HG02973 (cell line): Measurements from ENCODE around the gene COA1.
"Not testable (repeated sequence)": the region's sequence is repeated elsewhere in the genome, so short reads cannot be mapped to it uniquely, and the experiment has no call there.

Experiments used
- ATAC-seq: cut with Tn5 transposase; IDR thresholded peaks from one replicate; pipeline ENCODE4 v1.9.1; 2021; ENCODE audit warnings: moderate library complexity; ENCODE audit not compliant: unreplicated experiment

Gene COA1

DNA sequence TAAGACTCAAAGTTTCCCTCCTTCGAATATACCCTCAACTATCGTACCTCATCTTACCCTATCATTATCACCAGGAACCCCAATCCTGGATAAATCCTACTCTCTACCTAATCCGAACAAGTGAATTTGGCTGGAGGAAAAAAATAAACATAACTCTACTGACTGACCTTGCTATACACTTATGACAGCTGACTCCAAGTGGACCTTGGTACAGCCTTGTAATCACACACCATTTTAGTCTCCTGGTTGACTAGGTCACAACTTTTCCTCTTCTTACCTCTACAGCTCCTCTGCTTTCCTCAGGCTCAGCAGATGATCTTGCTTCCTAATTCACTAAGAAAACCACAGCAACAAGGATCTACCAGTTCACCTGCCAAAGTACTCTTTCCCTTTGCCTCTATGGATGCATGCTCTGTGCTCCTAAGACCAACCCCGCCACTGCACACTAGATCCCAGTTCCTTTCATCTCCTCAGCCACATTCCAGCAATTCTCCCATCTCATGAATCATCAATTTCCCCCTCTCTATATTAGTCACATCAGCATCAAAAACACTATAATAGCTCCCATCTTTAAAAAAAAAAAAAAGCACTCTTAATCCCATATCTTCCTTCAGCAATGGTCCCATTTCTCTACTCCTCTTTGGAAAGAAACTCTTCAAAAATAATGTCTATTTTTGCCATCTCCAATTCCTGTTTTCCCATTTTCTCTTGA, 35.5 kb downstream of the COA1 start:
- no peak for ATAC-seq

DNA sequence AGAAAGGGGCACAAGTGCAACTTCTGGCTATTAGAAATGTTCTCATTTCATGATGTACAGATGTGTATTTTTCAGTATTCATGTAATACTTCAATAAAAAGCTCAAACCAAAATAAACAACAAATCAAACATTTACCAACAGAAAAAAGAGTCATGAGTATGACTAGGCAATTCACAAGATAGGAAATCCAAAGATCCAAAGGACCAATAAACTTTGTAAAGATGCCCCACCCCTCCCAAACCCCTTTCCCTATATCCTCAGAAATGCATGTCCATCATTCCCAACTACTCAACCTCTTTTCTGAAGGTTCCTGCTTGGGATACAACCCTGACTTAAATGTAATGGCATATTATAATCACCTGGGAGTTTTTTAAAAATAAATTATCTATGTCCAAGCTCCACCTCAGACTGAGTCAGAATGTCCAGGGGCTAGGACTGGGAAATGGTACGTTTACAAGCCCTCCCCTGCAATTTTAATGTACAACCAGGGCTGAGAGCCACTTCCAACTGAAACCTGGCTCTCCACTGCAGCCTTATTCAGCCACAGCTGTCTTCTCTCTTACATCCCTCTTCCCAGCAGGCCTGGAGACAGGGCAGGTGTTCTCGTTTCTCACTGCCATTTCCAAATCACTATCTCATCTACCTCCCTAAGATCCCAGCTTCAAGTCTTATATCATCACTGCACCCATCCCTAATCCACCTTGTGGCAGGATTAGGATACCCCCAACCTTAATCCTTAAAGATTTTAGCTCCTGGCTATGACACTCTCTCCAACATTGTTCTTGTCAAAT, 36.5 kb downstream of the COA1 start:
- no peak for ATAC-seq

DNA sequence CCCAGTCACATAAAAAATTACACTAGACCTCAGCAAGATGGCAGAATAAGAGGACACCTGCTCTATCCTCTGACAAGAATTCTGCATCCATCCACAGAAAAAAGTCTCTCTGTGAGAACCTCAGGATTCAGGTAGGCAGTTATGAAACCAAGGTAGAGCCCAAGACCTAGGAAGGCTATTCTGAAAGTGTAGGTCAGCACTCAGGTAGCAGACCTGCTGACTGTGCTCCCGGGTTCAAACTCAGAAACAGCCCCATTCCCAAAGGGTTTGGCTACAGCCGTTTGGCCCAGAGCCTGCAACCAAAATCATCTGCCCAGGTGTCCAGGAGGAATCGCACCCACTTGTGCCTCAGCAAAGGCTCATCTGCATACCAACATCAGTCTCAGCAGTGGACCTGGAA, 37.7 kb downstream of the COA1 start:
- no peak for ATAC-seq

DNA sequence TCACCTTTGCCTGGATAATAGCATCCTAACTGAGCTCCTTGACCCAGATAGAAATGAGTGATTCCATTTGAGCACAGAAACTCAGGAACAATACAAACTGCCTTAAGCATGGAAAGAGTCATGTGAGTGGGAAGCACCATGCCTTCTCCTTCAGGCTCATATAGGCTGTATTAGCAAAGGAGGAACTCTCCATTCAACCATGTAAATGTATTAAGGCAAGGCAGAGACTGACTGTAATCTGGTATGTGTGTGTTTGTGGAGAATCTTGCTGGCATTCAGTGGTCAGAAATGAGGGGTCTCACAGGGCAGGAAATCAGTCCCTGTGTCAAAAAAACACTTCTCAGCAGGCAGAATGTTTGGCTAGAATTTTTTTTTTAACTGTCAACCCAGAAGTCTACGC, 40.2 kb downstream of the COA1 start:
- no peak for ATAC-seq

DNA sequence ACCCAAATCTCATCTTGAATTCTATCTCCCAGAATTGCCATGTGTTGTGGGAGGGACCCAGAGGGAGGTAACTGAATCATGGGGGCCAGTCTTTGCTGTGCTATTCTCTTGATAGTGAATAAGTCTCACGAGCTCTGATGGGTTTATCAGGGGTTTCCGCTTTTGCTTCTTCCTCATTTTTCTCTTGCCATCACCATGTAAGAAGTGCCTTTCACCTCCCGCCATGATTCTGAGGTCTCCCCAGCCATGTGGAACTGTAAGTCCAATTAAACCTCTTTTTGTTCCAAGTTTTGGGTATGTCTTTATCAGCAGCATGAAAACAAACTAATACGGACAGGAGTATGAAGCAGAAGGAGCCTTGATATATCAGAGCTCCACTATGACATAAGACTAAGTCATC, 41.5 kb downstream of the COA1 start:
- ATAC-seq = not testable (repeated sequence)

DNA sequence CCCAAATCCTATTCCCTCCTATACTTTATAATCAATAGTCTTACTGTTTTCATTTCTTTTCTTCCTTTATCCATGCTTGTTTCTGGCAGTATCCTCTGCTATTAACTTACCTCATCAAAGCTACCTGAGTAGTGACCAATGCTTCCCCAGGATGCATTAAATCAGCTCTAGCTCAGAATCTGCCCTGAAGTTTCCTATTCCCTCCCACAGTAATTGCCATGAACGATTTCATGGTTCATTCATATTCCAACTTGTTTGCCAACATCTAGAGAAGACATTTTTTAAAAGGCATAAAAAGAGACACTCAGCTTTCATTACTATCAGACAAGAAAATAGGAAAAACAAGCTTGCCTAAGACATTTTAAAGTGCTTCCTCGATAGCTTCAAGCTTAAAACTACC, 42.3 kb downstream of the COA1 start:
- no peak for ATAC-seq

DNA sequence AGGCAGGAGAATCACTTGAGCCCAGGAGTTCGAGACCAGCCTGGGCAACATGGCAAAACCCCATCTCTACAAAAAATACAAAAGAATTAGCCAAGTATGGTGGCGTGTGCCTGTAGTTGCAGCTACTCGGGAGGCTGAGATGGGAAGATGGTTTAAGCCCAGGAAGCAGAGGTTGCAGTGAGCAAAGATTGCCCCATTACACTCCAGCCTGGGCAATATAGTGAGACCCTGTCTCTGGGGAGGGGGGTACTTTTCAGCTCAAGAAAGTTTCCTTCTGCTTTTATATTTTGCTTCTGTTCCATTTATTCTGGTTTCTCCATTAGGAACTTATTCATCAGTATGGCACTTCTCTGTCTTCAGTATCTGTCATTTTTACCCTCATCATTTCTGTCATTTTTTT, 48.6 kb downstream of the COA1 start:
- no peak for ATAC-seq

DNA sequence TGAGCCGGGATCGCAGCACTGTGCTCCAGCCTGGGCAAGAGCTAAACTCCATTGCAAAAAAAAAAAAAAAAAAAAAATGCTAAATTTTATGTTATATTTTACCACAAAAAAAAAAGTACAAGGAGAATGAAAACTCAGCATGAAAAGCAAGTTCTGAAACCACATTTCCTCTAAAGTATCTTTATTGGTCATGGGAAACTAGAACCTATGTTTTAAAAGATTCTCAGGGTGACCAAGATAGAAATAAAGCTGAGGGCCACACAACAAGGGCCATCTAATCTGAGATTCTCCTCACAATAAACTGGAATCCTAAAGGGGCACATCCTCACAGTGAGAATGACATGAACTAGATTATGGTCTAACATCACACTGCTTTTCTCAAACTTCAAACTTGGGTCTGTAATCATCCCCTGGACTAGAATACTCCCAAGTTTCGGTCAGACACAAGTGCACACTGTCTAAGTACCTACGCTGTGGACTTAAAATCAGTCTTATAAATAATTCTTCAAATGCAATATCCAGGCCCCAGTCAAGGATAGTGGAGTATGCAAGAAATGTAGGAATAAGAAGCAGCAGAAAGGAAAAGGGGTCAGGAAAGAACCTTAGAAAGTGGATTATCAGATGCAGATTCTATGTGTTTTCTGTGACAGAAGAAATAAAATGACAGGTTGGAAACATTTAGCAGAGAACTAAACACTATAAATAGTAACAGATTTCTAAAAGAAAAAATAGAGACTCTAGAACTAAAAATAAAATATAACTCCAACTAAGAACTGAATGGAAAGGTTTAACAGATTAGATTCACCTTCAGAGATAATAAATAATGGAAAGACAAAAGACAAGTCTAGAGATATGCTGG, 49.9 kb downstream of the COA1 start:
- ATAC-seq = no peak

DNA sequence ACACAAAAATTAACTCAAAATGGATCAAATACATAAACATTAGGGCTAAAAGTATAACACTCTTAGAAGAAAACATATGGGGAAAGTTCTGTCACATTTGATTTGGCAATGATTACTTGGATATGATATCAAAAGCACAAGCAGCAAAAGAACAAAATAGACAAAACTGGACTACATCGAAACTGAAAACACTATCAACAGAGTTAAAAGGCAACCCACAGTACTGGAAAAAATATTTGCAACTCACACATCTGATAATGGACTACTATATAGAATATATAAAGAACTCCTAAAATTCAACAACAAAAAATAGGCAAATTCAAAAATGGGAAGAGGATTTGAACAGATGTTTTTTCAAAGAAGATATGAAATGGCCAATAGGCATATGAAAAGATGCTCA, 51.0 kb downstream of the COA1 start:
- no peak for ATAC-seq

DNA sequence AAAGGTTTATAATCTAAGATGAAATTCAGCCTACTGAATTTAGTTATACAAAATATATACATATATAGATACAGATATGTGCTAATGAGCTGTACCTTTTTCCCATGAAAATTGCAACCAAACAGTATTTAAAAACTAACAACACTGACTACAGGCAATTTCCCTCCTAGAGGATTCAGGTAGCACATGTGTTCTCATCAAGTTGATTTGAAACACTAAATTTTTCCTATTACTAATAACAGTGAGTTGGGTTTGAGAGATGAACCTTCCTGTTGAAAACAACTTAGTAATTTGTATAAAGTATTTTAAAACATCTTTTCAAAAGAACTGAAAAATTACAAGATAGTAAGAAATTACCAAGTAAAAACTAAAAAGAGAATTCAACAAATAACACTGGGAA, 51.5 kb downstream of the COA1 start:
- ATAC-seq = no peak

DNA sequence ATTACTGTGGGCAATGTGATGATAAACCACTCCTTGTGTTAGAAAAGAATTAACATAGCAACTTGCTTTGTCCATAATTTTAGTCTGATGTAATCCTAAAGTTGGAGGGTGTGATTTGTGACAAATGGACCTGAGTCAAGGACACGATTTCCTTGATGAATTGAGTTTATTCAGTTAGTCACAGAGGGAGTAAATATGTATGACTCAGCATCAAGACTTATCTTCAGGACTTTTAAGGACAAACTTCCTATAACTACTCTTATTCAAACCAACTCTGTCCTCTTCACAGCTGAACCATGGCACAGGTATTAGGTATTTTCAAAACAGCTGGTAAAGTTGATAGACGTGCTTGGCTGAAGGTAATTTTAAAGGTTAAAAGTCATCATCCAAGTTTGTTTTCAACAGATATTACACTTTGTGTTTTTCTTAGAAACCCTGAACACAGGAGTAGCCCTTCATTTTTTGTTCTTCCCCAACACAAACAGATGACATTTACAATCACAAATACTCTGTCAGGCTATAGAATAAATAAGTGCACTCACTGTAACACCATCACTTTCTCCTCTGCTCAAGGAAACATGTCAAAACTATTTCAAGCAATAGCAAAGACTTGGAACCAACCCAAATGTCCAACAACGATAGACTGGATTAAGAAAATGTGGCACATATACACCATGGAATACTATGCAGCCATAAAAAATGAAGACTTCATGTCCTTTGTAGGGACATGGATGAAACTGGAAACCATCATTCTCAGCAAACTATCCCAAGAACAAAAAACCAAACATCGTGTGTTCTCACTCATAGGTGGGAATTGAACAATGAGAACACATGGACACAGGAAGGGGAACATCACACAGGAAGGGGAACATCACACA, 54.5 kb downstream of the COA1 start:
- no peak for ATAC-seq

DNA sequence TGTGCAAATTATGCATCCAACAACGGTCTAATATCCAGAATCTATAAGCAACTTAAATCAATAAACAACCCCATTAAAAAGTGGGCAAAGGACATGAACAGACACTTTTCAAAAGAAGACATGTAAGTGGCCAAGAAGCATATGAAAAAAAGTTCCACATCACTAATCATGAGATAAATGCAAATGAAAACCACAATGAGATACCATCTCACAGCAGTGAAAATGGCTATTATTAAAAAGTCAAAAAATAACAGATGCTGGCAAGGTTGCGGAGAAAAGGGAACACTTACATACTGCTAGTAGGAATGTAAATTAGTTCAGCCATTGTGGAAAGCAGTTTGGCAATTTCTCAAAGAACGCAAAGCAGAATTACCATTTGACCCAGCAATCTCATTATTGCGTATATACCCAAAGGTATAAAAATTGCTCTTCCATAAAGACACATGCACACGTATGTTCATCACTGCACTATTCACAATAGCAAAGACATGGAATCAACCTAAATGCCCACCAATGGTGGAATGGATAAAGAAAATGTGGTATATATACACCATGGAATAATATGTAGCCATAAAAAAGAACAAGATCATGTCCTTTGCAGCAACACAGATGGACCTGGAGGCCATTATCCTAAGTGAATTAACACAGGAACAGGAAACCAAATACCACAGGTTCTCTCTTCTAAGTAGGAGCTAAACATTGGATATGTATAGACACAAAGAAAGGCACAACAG, 55.9 kb downstream of the COA1 start:
- ATAC-seq = not testable (repeated sequence)

DNA sequence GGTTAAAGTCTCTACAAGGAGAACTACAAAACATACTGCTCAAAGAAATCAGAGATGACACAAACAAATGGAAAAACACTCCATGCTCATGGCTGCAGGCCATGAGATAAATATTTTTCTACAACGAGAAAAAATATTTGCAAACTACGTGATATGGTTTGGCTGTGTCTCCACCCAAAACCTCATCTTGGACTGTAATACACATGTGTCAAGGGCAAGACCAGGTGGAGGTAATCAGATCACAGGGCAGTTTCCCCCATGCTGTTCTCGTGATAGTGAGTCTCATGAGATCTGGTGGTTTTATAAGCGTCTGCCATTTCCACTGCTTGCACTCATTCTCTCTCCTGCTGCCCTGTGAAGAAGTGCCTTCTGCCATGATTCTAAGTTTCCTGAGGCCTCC, 57.8 kb downstream of the COA1 start:
- no peak for ATAC-seq

DNA sequence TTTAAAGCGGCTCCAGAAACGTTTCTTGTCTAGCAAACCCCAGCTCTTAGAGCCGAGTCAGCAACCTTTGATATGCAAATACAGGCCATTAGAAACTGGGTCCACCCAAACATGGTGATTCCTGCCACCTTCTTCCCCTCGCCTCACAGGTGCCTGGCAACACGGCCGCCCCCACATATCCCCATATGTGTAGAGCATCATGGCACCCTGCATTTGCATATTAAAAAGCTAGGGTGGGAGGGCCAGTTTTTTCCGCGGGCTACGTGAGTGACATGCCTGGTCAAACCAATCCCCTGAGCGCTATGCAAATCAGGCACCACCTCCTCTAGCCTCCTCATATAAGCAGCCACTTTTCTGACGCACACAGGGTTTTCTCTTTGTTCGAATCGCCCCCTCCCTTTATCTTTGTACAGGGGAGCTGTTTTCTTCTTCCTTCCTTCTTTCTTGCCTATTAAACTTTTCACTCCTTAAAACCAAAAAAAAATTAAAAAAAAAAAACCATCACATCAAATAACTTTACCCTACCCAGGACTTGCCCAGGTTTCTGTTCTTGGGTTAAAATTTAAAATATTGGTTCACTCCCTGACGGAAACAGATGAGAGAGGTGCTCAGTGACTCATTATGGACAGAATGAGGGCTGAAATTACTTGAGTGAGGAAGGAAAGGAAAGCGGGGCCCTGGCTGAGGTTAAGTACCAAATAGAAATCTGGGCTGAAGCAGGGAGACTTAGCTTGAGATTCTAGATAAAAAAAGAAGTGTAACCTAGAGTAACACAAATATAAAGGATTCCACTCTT, 59.8 kb downstream of the COA1 start:
- no peak for ATAC-seq

DNA sequence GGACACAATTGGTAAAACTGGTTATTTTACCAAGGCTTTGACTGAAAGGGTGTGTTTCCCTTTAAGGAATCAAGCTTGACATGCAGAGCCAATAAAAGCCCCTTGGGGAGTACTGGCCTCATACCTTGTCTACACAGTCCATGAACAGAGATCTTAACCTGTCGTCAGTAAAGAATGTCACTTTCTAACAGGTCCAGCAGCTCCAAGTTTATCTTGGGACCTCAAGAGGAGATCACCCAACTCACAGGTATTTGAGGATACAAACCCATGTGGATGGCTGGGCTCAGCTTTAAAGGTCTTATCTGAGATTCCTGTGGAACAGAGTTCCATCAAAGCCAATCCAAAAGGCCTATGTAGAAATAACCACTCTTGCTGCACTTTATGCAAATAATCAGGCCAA, 61.3 kb downstream of the COA1 start:
- no peak for ATAC-seq

DNA sequence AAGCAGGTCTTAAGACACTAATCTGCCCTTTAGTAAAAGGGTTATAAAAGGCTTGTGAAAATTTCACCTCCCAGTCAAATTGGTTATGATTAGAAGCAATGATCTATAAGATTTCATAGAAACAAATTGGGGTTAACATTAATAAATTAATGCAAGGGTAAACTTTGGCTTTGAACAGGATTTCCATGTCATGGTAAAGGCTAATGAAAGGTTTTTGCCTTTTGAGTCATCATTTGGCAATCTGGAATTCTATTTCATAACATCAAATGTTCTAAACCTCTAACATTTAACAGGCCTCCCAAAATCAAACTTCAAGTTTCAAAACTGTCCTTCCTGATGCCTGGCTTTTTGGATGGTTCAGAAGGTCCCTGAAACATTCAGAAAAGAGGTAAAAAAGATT, 62.4 kb downstream of the COA1 start:
- ATAC-seq = no peak

DNA sequence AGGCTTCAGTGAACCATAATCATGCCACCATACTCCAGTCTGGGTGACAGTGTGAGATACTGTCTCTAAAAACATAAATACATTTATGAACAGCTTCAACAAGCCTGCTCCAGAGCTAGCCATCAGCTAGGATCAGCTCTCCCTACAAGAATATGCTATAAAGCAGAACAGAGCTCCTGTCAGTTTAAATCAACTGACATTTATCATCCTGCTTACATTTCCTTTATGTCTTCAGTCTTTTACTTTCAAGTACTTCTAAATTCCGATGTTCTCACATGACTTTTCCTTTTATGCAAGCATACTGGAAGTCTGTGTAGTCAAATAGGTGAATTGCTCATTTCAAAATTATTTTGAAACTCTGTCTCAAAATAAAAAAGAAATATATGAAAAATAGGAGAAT, 64.6 kb downstream of the COA1 start:
- ATAC-seq = no peak

DNA sequence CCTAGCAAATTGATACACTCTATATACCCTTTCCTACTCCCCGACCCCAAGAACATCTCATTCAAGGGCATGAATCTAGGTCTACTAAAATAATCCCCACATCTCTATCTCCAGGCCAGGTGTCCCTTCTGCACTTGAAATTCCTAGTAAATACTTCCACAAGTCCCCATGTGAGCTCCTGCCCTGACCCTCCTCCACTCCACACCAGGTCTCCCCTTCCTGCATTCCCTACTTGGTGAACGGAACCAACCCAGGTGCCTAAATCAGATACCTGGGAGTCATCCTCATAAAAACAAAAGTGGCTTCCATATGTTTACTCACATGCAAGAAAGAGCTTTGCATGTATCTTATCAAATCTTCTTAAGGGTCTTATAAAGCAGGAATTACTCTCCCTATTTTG, 69.2 kb downstream of the COA1 start:
- ATAC-seq = no peak

DNA sequence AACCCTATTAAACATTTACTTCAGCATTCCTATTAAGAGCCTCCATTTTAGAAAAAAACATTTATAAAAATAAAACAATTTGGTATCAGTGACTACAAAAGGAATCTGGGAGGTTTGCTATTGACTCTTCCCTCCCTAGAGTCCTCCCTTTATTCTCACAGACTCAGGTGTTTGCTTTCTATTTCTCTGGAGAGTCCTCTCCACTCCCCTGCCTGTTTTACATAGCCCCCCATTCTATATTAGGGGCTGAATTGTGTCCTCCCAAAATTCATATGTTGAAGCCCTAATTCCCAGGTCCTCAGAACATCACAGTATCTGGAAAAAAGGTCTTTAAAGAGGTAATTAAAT, 69.8 kb downstream of the COA1 start:
- ATAC-seq = no peak
